ENCODE results near the gene TEX35. TPM values are rescaled to one million over a fixed set of nuclear protein-coding genes. Genes with fewer than 3 reads are reported as not detected.

TEX35 gene
- total RNA-seq, 2 experiments from 2014 or later = not detected

GRCh38 chr1:178504286-178504685 is 8.6 kb upstream of the TEX35 start:
- H4K20me1 ChIP-seq (ENCODE audit: insufficient read depth, low read length) = no peaks in the 10 kb centered on the region
- no peak overlapping the region for H3K4me2 ChIP-seq (ENCODE audit: low read length)
- H3K9me2 ChIP-seq (ENCODE audit: insufficient read depth, low read length) = no peaks in the 10 kb centered on the region
- no peak overlapping the region for H3K27ac ChIP-seq (ENCODE audit: low read depth, low read length, poor library complexity, severe bottlenecking)
- BruUV-seq (replicated peaks) = no TSS peak
- no peak overlapping the region for H3K4me3 ChIP-seq (ENCODE audit: low read depth, low read length, poor library complexity, severe bottlenecking)
- H3K9me3 ChIP-seq (ENCODE audit: low read length) = no peaks in the 10 kb centered on the region
- DNase-seq (ENCODE audit: low spot score) = no peak
- H2AFZ ChIP-seq (ENCODE audit: low read length) = no peak overlapping the region
- H3K79me2 ChIP-seq (ENCODE audit: insufficient read depth, low read depth, low read length) = no peaks in the 10 kb centered on the region
- TF ChIP-seq CTCF (conservative IDR thresholded peaks at IDR 0.05; ENCODE audit: low read length) (no peak), EZH2phosphoT487 (IDR thresholded peaks at IDR 0.05; ENCODE audit: borderline replicate concordance, low read depth, low read length) (no peak)
- POLR2A ChIA-PET = interaction anchor here (0.7 kb wide), 2 partner anchors 65 to 74 kb away, joined by 3 read pairs; no protein-coding TSS in a partner anchor
- CTCF ChIA-PET (ENCODE audit: unreplicated experiment) = no interaction called here
- intact Hi-C loops (cut with micrococcal nuclease; ENCODE audit: unreplicated experiment) = no loop called here
- H3K36me3 ChIP-seq (ENCODE audit: insufficient read depth, low read length) = no peaks in the 10 kb centered on the region
- no peaks in the 10 kb centered on the region for H3K4me1 ChIP-seq (ENCODE audit: insufficient read depth, low read length, poor library complexity, severe bottlenecking)

- Histone ChIP-seq H3K9me2 (ENCODE audit: insufficient read depth, low read length) (no peaks in the 10 kb centered on the region), H3K9me3 (ENCODE audit: low read length) (no peaks in the 10 kb centered on the region), H3K4me2 (ENCODE audit: low read length) (no peak overlapping the region), H4K20me1 (ENCODE audit: insufficient read depth, low read length) (no peaks in the 10 kb centered on the region), H2AFZ (ENCODE audit: low read length) (no peak overlapping the region), H3K4me3 (ENCODE audit: low read depth, low read length, poor library complexity, severe bottlenecking) (no peak overlapping the region), H3K4me1 (ENCODE audit: insufficient read depth, low read length, poor library complexity, severe bottlenecking) (no peaks in the 10 kb centered on the region), H3K36me3 (ENCODE audit: insufficient read depth, low read length) (no peaks in the 10 kb centered on the region), H3K79me2 (ENCODE audit: insufficient read depth, low read depth, low read length) (no peaks in the 10 kb centered on the region), H3K27ac (ENCODE audit: low read depth, low read length, poor library complexity, severe bottlenecking) (no peak overlapping the region)
- ChIA-PET POLR2A (no interaction called here), CTCF (ENCODE audit: unreplicated experiment) (interaction anchor here (1.2 kb wide), 1 partner anchor 12 kb away, joined by 3 read pairs; no protein-coding TSS in a partner anchor)
- no peak for TF ChIP-seq EZH2phosphoT487 (IDR thresholded peaks at IDR 0.05; ENCODE audit: borderline replicate concordance, low read depth, low read length)
- no peak for TF ChIP-seq CTCF (conservative IDR thresholded peaks at IDR 0.05; ENCODE audit: low read length)
- intact Hi-C loops (cut with micrococcal nuclease; ENCODE audit: unreplicated experiment) = no loop called here
- DNase-seq (ENCODE audit: low spot score) = no peak
- BruUV-seq (replicated peaks) = no TSS peak
Observed at GRCh38 chr1:178506177-178506576, 6.7 kb upstream of the TEX35 start.

GRCh38 chr1:178506669-178507068 is 6.2 kb upstream of the TEX35 start:
- Histone ChIP-seq H2AFZ (ENCODE audit: low read length) (no peak overlapping the region), H3K4me2 (ENCODE audit: low read length) (no peak overlapping the region), H4K20me1 (ENCODE audit: insufficient read depth, low read length) (no peaks in the 10 kb centered on the region), H3K4me1 (ENCODE audit: insufficient read depth, low read length, poor library complexity, severe bottlenecking) (no peaks in the 10 kb centered on the region), H3K4me3 (ENCODE audit: low read depth, low read length, poor library complexity, severe bottlenecking) (no peak overlapping the region), H3K9me3 (ENCODE audit: low read length) (no peaks in the 10 kb centered on the region), H3K9me2 (ENCODE audit: insufficient read depth, low read length) (no peaks in the 10 kb centered on the region), H3K27ac (ENCODE audit: low read depth, low read length, poor library complexity, severe bottlenecking) (no peak overlapping the region), H3K79me2 (ENCODE audit: insufficient read depth, low read depth, low read length) (no peaks in the 10 kb centered on the region), H3K36me3 (ENCODE audit: insufficient read depth, low read length) (no peaks in the 10 kb centered on the region)
- POLR2A ChIA-PET = no interaction called here
- DNase-seq (ENCODE audit: low spot score) = no peak
- BruUV-seq (replicated peaks) = no TSS peak
- intact Hi-C loops (cut with micrococcal nuclease; ENCODE audit: unreplicated experiment) = no loop called here
- CTCF ChIA-PET (ENCODE audit: unreplicated experiment) = interaction anchor here (1.2 kb wide), 1 partner anchor 12 kb away, joined by 3 read pairs; no protein-coding TSS in a partner anchor
- TF ChIP-seq EZH2phosphoT487 (IDR thresholded peaks at IDR 0.05; ENCODE audit: borderline replicate concordance, low read depth, low read length) = no peak
